ENCODE measurements around the gene FAM156A. TPM values are rescaled to one million over a fixed set of nuclear protein-coding genes. Genes with fewer than 3 reads are reported as not detected.

Gene FAM156A, protein sequence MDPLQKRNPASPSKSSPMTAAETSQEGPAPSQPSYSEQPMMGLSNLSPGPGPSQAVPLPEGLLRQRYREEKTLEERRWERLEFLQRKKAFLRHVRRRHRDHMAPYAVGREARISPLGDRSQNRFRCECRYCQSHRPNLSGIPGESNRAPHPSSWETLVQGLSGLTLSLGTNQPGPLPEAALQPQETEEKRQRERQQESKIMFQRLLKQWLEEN
- 7.5 and 9.4 TPM in 2 replicates for total RNA-seq

DNA sequence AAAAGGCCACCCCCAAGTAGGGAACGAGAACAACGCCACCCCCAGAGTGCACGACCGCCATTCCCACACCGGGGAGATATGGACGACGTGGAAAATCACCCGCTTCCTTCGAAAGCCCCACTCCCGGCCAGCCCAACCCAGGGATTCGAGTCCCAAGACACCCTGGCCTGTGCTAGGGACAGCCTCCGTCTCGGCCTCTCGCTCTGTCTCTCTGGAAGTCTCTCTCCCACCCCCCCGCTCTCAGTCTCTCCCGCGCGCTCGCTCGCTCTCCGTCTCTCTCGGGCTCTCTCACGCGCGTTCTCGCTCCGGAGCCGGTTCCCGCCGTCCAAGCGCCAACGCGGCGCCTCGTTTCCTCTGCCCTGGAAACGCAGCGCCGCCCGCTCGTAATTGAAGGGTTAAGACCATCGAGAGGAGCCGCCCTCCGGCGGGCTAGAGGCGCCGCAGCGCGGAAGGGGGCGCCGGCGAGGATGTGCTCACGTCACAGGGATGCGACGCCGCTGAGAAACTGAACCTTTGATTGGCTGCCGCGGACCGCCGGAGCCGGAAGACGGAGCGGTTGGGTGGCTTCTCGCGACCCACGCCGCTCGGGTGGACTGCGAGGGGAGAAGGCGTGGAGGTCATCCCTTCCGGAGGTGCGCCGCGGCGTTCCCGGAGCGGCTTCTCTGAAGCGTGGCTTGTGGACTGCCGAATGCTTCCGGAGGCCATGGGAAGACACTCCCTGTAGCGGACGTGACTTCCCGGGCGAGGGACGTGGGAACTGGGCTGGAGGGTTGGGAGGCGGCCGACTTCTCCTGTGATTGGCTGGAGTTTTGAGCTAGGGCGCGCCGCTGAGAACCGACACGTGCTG is at the start of gene FAM156A:
Gene FAM156A, minus strand, starts transcription at position 406 of the 847 bp plus-strand sequence. CDS start 9,930 bp downstream, outside the sequence.

Other genes starting within 250 kb of the FAM156A start
- gene SSX2B, start 207.3 kb downstream of the FAM156A start, total RNA-seq = not detected in 2 replicates
- gene SPANXN5, start 161.1 kb downstream of the FAM156A start, total RNA-seq = not detected in 2 replicates
- not detected in 2 replicates for gene XAGE5, start 147.2 kb downstream of the FAM156A start, total RNA-seq
- gene XAGE3, start 90.4 kb downstream of the FAM156A start, total RNA-seq = not detected in 2 replicates
- 5.0 and 10.1 TPM in 2 replicates for gene FAM156B, start 61.2 kb downstream of the FAM156A start, total RNA-seq
- gene GPR173, start 90.3 kb upstream of the FAM156A start, total RNA-seq = 2.0 and 4.0 TPM in 2 replicates
- gene TSPYL2, start 123.8 kb upstream of the FAM156A start, total RNA-seq = 7.6 and 14.8 TPM in 2 replicates
- 5.2 and 8.5 TPM in 2 replicates for gene KANTR, start 135.6 kb upstream of the FAM156A start, total RNA-seq

Data from endothelial cell of coronary artery (primary cell).